HG03565 (cell line): Measurements from ENCODE around the gene FAM161B.
"Not testable (repeated sequence)": the region's sequence is repeated elsewhere in the genome, so short reads cannot be mapped to it uniquely, and the experiment has no call there.

ENCODE experiments used
- ATAC-seq: cut with Tn5 transposase; IDR thresholded peaks from one replicate; pipeline ENCODE4 v1.9.1; 2021; ENCODE audit warnings: mild to moderate bottlenecking, moderate library complexity; ENCODE audit not compliant: unreplicated experiment

The FAM161B gene

DNA sequence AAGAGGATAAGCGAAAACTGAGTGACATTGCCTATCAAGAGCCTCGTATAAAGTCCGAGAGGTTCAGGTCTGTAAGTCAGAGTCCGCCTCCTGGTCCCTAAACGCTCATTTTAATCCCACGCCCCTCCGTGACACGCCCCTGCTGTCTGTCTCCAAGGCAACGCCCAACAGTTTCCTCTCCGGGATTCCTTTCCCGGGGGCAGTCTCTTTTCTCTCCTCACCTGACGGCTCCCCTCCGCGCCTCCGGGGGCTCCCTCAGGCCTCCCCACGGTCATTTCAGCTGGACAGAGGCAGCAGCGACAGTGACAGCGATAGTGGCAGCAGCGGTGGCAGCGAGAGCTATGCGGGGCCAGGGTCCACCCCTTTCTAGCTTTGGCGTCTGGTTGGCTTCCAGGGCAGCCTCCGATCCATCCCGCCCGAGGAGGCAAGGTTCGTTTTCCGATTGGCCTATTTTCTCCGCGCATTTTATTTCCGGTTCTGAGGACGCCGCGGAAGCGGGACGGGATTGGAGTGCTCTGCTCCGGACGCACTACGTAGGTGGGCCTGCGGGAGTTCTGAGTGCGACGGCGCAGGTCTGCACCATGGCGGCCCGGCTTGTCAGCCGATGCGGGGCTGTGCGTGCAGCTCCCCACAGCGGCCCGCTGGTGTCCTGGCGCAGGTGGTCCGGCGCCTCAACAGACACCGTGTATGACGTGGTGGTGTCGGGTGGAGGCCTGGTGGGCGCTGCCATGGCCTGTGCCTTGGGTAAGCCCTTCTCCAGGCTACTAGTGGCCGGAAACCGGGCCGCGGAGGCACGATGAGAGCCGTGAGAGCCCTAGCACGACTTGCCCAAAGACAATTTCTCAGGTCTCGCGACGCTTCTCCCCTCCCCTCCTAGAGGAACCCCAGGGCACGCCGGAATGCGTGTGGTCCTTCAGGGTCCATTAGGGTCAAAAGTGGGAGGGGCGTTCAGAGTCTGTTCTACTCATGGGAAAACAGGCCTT, at the start of gene FAM161B, which contains the start of gene COQ6:
Gene FAM161B (minus strand): TSS at position 343 of the 983 bp plus-strand sequence. CDS start 68 bp downstream, at position 275.
Gene COQ6 (plus strand): TSS at position 551 of the 983 bp plus-strand sequence. CDS start 31 bp downstream, at position 582.
- peak; percentile 80 for ATAC-seq

DNA sequence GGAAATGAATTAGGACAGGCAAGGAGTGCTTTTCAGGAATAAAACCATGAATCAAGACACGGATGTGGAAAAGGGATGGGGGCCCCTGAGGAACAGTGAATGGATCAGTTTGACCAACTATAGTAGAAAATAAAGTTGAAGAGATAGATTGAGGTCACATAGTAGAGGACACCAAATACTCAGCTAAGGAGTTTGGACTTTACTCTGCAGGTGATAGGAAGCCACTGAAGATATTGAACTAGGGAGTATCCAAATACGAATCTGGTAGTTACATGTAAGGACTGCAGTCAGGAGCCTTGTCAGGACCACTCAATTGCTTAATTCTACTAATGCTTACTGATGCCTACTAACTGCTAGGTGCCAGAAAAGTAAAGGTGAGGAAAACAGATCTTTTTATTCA, 48.8 kb upstream of the FAM161B start:
- no peak for ATAC-seq

- ATAC-seq: no peak
These were observed 48.1 kb upstream of the FAM161B start for GRCh38 chr14:73997944-73998447.

DNA sequence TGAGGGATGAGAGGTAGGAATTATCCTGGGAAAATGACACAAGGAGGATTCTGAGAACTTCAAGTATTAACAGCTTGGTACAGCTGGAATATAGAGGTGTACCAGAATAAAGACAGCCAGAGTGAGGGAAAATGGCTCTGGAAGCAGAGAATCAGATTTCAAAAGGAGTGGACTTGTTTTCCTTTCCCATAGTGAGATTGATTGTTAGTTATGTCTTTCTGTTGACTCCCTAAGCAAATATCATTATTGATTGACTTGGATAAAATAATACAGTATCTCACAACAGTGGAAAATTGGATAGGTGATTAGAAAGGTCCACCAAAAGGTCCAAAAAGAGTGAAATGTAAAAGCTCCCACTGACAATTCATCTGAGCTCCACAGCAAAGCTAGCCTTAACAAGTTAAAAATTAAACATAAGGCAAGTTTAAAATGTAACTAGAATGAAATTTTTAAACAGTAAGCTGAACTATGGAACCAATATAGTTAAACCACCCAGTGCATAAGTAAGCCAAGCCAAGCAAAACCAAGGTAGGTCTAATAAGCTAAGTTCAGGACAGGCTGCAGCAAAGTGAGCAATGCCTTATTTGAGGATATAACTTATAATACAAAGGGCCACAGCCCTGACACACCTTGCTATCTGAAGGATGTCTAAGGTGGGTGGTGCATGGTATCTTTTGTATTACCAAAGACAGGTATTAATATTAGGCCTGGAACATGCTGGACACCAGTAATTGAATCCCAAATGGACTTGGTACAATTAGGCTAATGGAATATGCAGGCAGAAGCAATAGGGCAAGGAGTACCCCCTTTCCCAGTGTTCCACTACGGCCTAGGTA, 47.4 kb upstream of the FAM161B start:
- ATAC-seq: no peak

DNA sequence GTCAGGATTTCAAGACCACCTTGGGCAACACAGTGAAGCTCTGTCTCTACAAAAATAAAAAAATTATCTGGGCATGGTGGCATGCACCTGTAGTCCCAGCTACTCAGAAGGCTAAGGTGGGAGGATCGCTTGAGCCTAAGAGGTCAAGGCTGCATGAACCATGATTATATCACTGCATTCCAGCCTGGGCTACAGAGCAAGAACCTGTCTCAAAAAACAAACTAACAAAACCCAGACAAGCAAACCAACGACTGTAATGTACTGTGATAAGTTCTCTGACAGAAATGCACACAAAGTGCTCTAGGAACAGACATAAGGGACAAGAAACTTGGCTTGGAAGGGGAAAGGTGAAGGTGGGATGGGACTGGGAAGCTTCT, 46.8 kb upstream of the FAM161B start:
- ATAC-seq: no peak

DNA sequence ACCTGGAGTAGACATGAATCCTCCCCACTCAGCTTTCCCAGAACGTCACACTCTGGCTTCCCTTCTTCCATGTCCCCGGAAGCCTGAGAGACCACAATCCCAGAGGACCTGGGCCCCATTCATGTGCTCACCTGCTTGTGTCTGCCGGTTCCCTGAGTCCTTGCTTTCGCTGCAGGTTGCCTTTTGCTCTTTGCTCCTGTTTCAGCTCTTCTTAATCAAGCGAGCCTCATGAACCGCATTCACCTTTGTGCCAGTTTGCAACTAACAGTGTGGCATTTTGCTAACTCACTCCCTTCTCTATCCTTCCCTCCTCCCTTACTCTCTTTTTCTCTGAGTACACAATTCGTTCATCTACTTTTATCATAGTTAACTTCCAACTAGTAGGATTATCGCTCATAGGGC, 46.1 kb upstream of the FAM161B start:
- ATAC-seq: no peak

DNA sequence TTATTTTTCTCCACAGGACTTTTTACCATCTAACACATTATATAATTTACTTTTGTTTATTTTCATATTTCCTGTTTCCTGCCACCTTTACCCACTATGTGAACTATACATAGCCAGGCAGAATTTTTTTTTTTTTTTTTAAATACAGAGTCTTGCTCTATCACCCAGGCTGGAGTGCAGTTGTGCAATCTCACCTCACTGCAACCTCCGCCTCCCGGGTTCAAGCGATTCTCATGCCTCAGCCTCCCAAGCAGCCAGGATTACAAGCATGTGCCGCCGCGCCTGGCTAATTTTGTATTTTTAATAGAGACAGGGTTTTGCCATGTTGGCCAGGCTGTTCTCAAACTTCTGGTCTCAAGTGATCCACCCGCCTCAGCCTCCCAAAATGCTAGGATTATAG, 45.0 kb upstream of the FAM161B start:
- not testable (repeated sequence) for ATAC-seq

GRCh38 chr14:73991092-73991491, 41.2 kb upstream of the FAM161B start:
- no peak for ATAC-seq

- not testable (repeated sequence) for ATAC-seq
These were observed 38.8 kb upstream of the FAM161B start for GRCh38 chr14:73988656-73989055.

GRCh38 chr14:73988065-73988464, 38.2 kb upstream of the FAM161B start:
- ATAC-seq: no peak

DNA sequence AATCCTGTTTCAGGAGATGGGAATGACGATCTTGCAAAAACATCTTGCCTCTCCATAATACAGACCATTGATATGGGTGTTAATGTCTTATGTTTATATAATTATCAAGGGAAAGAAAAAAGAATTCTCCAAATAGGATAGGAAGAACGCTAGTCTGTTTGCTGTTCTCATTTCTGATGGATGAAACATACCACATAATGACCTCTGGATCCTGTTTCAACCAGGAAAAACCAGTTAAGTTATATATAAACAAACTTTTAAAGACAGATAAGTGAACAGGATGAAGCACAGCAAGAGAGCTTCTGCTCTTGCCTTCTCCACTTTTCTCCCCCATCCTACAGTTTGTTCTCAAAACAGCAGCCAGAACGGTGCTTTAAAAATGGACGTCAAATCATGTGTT, 28.0 kb upstream of the FAM161B start:
- ATAC-seq: no peak

GRCh38 chr14:73976125-73976524, 26.2 kb upstream of the FAM161B start:
- ATAC-seq: no peak

GRCh38 chr14:73973497-73973896, 23.6 kb upstream of the FAM161B start:
- ATAC-seq: no peak

DNA sequence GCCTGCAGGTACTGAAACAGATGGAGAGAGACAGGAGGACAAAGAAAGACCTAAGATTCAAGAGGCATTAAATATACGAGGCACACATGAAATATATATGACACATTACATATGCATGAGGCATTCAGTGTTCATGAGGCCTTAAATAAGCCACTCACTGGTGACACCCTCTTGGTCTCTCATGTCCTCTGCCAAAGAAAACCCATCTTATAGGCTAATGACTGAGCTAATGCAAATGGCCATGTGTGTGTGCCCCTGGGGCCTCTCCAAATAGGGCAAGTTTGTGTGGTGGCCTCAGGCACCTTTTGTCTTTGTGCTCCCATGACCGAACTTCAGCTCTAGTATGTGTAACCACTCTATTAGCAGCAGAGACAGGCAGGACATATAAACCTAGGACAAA, 19.0 kb upstream of the FAM161B start:
- no peak for ATAC-seq

DNA sequence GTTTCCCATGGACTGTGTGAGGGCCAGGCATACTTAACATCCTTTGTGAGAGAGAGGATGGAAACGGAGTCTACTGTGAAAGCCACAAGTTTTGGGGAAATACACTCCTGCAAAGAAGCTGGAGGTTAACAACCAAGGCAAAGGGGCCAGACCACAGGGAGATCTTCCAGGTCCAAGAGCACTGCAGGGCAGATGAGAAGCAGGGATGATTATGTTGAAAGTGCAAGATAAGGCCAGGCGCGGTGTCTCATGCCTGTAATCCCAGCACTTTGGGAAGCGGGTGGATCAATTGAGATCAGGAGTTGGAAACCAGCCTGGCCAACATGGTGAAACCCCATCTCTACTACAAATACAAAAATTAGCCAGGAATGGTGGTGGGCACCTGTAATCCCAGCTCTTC, 15.3 kb upstream of the FAM161B start:
- no peak for ATAC-seq

- no peak for ATAC-seq
These were observed 11.3 kb upstream of the FAM161B start for GRCh38 chr14:73961192-73961591.

DNA sequence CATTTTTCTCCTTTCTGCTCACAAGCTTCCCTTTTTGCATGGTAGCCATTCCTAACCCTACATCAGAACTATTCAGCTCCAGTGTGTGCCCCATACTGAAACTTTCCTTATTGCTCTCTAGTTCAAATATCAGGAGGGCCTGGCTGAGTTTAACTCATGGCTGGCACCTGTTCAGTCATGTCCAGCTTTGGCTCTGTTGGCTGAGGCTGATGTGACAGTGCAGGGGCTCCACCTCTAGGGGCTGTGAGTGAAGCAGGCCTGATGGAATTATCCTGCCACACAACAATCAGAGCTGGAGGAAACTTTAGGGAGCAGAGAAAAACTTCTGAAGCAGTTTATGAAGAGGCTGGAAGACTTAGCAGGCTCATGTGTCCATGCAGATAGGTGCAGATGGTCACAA, 8.7 kb upstream of the FAM161B start:
- no peak for ATAC-seq

DNA sequence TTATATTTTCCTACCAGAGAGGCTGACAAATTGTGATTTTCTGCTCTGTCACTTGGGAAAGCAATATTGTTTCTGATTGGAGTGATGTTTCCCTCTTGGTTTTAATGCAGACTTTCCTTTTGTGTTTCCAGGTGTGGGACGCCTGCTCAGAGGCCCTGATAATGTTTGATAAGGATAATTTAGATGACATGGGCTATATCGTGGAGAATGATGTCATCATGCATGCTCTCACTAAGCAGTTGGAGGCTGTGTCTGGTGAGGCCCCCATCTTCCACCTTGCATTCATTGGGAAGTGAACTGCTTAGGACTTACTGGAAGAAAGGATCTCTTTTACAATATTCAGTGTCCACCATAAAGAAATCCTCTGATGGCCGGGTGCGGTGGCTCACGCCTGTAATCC, 5.8 kb upstream of the FAM161B start:
- no peak for ATAC-seq

DNA sequence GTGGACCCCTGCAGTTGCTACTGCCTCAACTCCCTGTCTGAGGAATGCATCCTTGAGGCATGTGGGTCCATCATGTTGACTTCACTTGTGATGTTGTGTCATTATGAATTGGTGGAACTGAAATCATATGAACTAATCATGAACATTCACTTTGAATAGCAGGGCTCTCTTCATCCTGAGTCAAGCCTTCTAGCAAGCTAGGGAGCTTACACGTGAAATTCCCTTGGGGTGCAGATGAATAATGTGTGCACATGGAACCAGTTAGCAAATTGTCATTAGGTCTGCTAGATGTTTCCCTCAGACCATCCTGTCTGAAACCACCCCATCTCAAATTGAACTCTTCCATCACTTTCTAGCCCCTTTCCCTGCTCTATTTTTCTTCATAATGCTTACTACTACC, 3.8 kb upstream of the FAM161B start:
- ATAC-seq: no peak

DNA sequence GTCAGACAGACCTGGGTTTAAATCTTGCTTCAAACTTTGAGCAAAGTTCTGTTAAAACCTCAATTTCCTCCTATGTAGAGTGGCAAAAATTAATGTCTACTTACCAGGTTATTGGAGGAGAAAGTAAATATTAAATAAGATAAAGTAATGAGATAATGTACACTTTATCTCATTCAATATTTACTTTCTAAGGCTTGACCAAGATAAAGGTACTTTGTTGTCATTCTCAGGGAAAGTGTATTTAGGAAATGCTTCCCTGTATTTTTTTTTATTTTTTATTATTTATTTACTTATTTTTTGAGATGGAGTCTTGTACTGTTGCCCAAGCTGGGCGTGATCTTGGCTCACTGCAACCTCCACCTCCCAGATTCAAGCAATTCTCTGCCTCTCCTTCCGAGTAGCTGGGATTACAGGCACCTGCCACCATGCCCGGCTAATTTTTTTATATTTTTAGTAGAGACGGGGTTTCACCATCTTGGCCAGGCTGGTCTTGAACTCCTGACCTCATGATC, 4.7 kb downstream of the FAM161B start:
- ATAC-seq: no peak
